ENCODE data around the gene ADISSP. TPM values are rescaled to one million over a fixed set of nuclear protein-coding genes. Genes with fewer than 3 reads are reported as not detected.

Gene ADISSP
- total RNA-seq, 2 donors from 2014 or later = 7.8 to 20.4 TPM

- no peak for DNase-seq (ENCODE audit: low spot score)
- Histone ChIP-seq H3K27ac (peak overlapping the region in 1 of 2 donors; percentile 15), H3K4me1 (ENCODE audit: control insufficient read depth in 1 of 2, low read depth in 2 of 2) (peaks cover 0 to 23% of the 10 kb centered on the region in 2 donors), H3K9me3 (no peaks in the 10 kb centered on the region), H3K4me3 (peak overlapping the region; percentile 73), H3K27me3 (replicated peaks; ENCODE audit: insufficient read depth) (no peaks in the 10 kb centered on the region), H3K36me3 (no peaks in the 10 kb centered on the region)
- no peak for TF ChIP-seq CTCF (IDR thresholded peaks at IDR 0.05)
- no peak for ATAC-seq (ENCODE audit: insufficient number of reproducible peaks, low FRiP score, low read depth)
Observed at GRCh38 chr20:3752386-3752759, 15.2 kb downstream of the ADISSP start.

GRCh38 chr20:3751675-3752385 is 15.7 kb downstream of the ADISSP start:
- ATAC-seq (ENCODE audit: insufficient number of reproducible peaks, low FRiP score, low read depth) (no peak), DNase-seq (ENCODE audit: low spot score) (no peak)
- Histone ChIP-seq H3K9me3 (no peaks in the 10 kb centered on the region), H3K27me3 (replicated peaks; ENCODE audit: insufficient read depth) (no peaks in the 10 kb centered on the region), H3K4me3 (peak overlapping the region; percentile 73), H3K27ac (no peak overlapping the region), H3K4me1 (ENCODE audit: control insufficient read depth in 1 of 2, low read depth in 2 of 2) (peaks cover 0 to 23% of the 10 kb centered on the region in 2 donors), H3K36me3 (no peaks in the 10 kb centered on the region)
- no peak for TF ChIP-seq CTCF (IDR thresholded peaks at IDR 0.05)

- peaks cover 0 to 23% of the 10 kb centered on the region in 2 donors for H3K4me1 ChIP-seq (ENCODE audit: control insufficient read depth in 1 of 2, low read depth in 2 of 2)
- DNase-seq (ENCODE audit: low spot score) = no peak
- H3K4me3 ChIP-seq = peak overlapping the region; percentile 73
- no peak overlapping the region for H3K27ac ChIP-seq
- no peak for ATAC-seq (ENCODE audit: insufficient number of reproducible peaks, low FRiP score, low read depth)
- no peaks in the 10 kb centered on the region for H3K27me3 ChIP-seq (replicated peaks; ENCODE audit: insufficient read depth)
- TF ChIP-seq CTCF (IDR thresholded peaks at IDR 0.05) = no peak
- H3K36me3 ChIP-seq = no peaks in the 10 kb centered on the region
- H3K9me3 ChIP-seq = no peaks in the 10 kb centered on the region
Observed at GRCh38 chr20:3751305-3751674, 16.3 kb downstream of the ADISSP start.

- TF ChIP-seq CTCF (IDR thresholded peaks at IDR 0.05) = peak; percentile 76
- H3K27me3 ChIP-seq (replicated peaks; ENCODE audit: insufficient read depth) = no peaks in the 10 kb centered on the region
- no peaks in the 10 kb centered on the region for H3K36me3 ChIP-seq
- H3K27ac ChIP-seq = no peak overlapping the region
- ATAC-seq (ENCODE audit: insufficient number of reproducible peaks, low FRiP score, low read depth) = no peak
- H3K4me1 ChIP-seq (ENCODE audit: control insufficient read depth in 1 of 2, low read depth in 2 of 2) = peaks cover 0 to 23% of the 10 kb centered on the region in 2 donors
- no peak overlapping the region for H3K4me3 ChIP-seq
- no peaks in the 10 kb centered on the region for H3K9me3 ChIP-seq
- DNase-seq (ENCODE audit: low spot score) = no peak
Observed at GRCh38 chr20:3749689-3750531, 17.6 kb downstream of the ADISSP start.

GRCh38 chr20:3749087-3749688 is 18.4 kb downstream of the ADISSP start:
- Histone ChIP-seq H3K4me1 (ENCODE audit: control insufficient read depth in 1 of 2, low read depth in 2 of 2) (peaks cover 0 to 23% of the 10 kb centered on the region in 2 donors), H3K9me3 (no peaks in the 10 kb centered on the region), H3K27me3 (replicated peaks; ENCODE audit: insufficient read depth) (no peaks in the 10 kb centered on the region), H3K4me3 (no peak overlapping the region), H3K27ac (no peak overlapping the region), H3K36me3 (no peaks in the 10 kb centered on the region)
- no peak for TF ChIP-seq CTCF (IDR thresholded peaks at IDR 0.05)
- no peak for DNase-seq (ENCODE audit: low spot score)
- ATAC-seq (ENCODE audit: insufficient number of reproducible peaks, low FRiP score, low read depth) = no peak

All from thoracic aorta (tissue), 2 donors.